Measurements from ENCODE around the gene AASDH. TPM values are rescaled to one million over a fixed set of nuclear protein-coding genes. Genes with fewer than 3 reads are reported as not detected.

The AASDH gene
- polyA plus RNA-seq, 2 of the 4 experiments (the other 2 are of a cell fraction) = 4.8 to 12.2 TPM

- no peak for TF ChIP-seq FOSL2 (IDR thresholded peaks at IDR 0.05)
- no peak for TF ChIP-seq FOSL2 (CRISPR knock-in tag; IDR thresholded peaks at IDR 0.05)
- TF ChIP-seq NPAS2 (CRISPR knock-in tag; IDR thresholded peaks at IDR 0.05; ENCODE audit: borderline replicate concordance) = no peak
- TF ChIP-seq JUNB (IDR thresholded peaks at IDR 0.05) = no peak
Measured at GRCh38 chr4:56315543-56315942, 71.7 kb downstream of the AASDH start (continued).

- POLR2A ChIA-PET = no interaction called here
- no peak overlapping the region for H3K4me3 ChIP-seq
- CTCF ChIA-PET = no interaction called here
- FAIRE-seq = no peak
- no peak for DNase-seq (ENCODE audit: low read depth in 1 of 2, low spot score in 1 of 2)
- no peak for ATAC-seq
- no peaks in the 10 kb centered on the region for H3K9me3 ChIP-seq
- H3K4me1 ChIP-seq = no peaks in the 10 kb centered on the region
- H3K4me2 ChIP-seq = no peak overlapping the region
- 73% methylated on average over 11 of the region's 29 CpGs for WGBS (ENCODE audit: missing lambda C conversion rate)
- H3K27ac ChIP-seq = no peak overlapping the region
- TF ChIP-seq FOXS1 (CRISPR knock-in tag; IDR thresholded peaks at IDR 0.05) (no peak), ZNF302 (CRISPR knock-in tag; IDR thresholded peaks at IDR 0.05) (no peak), HDAC2 (IDR thresholded peaks at IDR 0.05) (no peak), RARB (CRISPR knock-in tag; IDR thresholded peaks at IDR 0.05) (no peak)
Measured at GRCh38 chr4:56315041-56315440, 72.2 kb downstream of the AASDH start.

GRCh38 chr4:56314207-56314915 lies 72.9 kb downstream of the AASDH start:
- ATAC-seq = no peak
- FAIRE-seq = no peak
- TF ChIP-seq POLR2A (IDR thresholded peaks at IDR 0.05; ENCODE audit: low read length) (no peak), CHD4 (IDR thresholded peaks at IDR 0.05; ENCODE audit: borderline replicate concordance) (no peak), ATOH8 (CRISPR knock-in tag; IDR thresholded peaks at IDR 0.05; ENCODE audit: low read depth) (no peak), RCOR1 (IDR thresholded peaks at IDR 0.05; ENCODE audit: low read depth, low read length) (no peak), ZSCAN20 (CRISPR knock-in tag; IDR thresholded peaks at IDR 0.05) (no peak), JUNB (IDR thresholded peaks at IDR 0.05) (no peak), RNF2 (IDR thresholded peaks at IDR 0.05; ENCODE audit: borderline replicate concordance, low read depth) (no peak), ZNF302 (CRISPR knock-in tag; IDR thresholded peaks at IDR 0.05) (no peak), NR3C1 (IDR thresholded peaks at IDR 0.05) (no peak), SREBF2 (IDR thresholded peaks at IDR 0.05) (no peak), USF2 (IDR thresholded peaks at IDR 0.05) (no peak), RFX5 (IDR thresholded peaks at IDR 0.05) (no peak), TFCP2L1 (CRISPR knock-in tag; IDR thresholded peaks at IDR 0.05) (no peak), EP300 (IDR thresholded peaks at IDR 0.05) (no peak), MAX (IDR thresholded peaks at IDR 0.05) (no peak), HOXA7 (CRISPR knock-in tag; IDR thresholded peaks at IDR 0.05) (no peak), CTCF (IDR thresholded peaks at IDR 0.05) (no peak), KDM5A (IDR thresholded peaks at IDR 0.05) (no peak), ESRRA (IDR thresholded peaks at IDR 0.05; ENCODE audit: borderline replicate concordance, low read length) (no peak)
- no peaks in the 10 kb centered on the region for H3K4me1 ChIP-seq
- DNase-seq (ENCODE audit: low read depth in 1 of 2, low spot score in 1 of 2) = no peak
- H3K27ac ChIP-seq = no peak overlapping the region
- H3K9me3 ChIP-seq = no peaks in the 10 kb centered on the region
- no peak overlapping the region for H3K4me2 ChIP-seq
- 83% methylated on average over 50 of the region's 50 CpGs for WGBS (ENCODE audit: missing lambda C conversion rate)
- H3K4me3 ChIP-seq = no peak overlapping the region
- ChIA-PET POLR2A (no interaction called here), CTCF (no interaction called here)
